ENCODE results near the gene APP.
A peak's percentile ranks its signal among the peaks of the same experiment; 100 is the strongest.
"Not testable (repeated sequence)": the region's sequence is repeated elsewhere in the genome, so short reads cannot be mapped to it uniquely, and the experiment has no call there.

The APP gene

DNA sequence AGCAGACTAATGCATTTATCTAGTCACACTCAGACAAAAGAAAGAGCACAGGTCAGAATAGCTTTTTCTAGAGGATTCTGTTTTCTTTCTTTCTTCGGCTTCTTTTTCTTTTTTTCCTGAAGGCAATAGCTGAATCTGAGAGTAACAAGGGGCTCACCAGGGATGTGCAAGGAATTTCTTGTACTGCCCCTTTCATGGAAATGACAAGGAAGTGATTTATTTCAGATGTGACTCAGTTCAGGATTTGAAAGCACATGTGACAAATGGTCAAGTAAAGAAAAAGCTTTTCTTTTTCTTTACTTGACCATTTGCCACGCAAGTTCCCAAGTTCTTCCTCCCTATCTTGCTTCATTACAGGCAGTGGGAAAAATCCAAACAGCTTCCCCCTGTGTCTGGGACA, 233.8 kb downstream of the APP start:
- Mint-ChIP-seq H3K27ac (peak overlapping the region; percentile 60), H3K36me3 (ENCODE audit: low read depth) (no peaks in the 10 kb centered on the region)

DNA sequence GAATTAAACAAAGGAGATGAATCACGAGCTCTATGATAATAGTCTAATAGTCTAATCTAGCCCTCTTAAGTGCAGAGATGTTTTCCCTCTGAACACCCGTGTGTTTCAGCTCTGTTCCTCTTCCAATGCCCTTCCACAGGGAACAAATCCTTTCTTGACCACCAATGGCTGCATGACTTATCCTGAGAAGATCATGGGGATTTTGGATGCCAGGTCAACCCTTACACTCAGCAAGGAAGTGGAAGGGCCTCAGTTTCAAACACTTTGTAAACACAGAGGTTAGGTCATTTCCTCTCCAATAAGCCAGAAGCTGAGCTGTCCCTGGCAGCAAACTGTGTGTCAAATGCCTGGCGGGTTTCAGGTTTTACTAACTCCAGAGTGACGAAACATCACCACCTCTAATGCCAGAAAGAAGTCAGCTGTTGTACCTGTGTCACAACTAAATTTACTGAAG, 235.8 kb downstream of the APP start:
- H3K36me3 Mint-ChIP-seq (ENCODE audit: low read depth): no peaks in the 10 kb centered on the region
- no peaks in the 10 kb centered on the region for H3K9me3 Mint-ChIP-seq
- intact Hi-C loops (cut with micrococcal nuclease): no loop called here
- H3K4me3 Mint-ChIP-seq: no peak overlapping the region
- peaks cover 30% of the 10 kb centered on the region for H3K4me1 Mint-ChIP-seq (ENCODE audit: low read depth)
- H3K27me3 Mint-ChIP-seq: no peaks in the 10 kb centered on the region
- peak overlapping the region; percentile 34 for H3K27ac Mint-ChIP-seq

More for the DNA sequence above, 233.8 kb downstream of the APP start:
- Mint-ChIP-seq H3K4me3 (no peak overlapping the region), H3K9me3 (no peaks in the 10 kb centered on the region), H3K27me3 (no peaks in the 10 kb centered on the region), H3K4me1 (ENCODE audit: low read depth) (peaks cover 17% of the 10 kb centered on the region)
- intact Hi-C loops (cut with micrococcal nuclease): no loop called here

DNA sequence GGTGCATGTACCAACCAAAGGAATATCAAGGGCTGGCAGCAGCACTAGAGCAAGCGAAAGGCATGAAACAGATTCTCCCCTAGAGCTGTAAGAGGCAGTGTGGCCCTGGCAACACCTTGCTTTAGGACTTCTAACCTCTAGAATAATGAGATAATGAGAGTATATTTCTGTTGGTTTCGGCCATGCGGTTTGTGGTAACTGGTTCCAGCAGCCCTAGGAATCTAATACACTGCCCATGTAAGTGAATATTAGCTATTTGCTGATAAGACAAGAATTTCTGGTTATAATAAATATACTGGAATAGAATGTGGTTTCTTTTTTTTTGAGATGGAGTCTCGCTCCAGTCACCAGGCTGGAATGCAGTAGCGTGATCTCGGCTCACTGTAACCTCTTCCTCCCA, 236.4 kb downstream of the APP start:
- H3K4me1 Mint-ChIP-seq (ENCODE audit: low read depth): peaks cover 30% of the 10 kb centered on the region
- no peak overlapping the region for H3K4me3 Mint-ChIP-seq
- intact Hi-C loops (cut with micrococcal nuclease): no loop called here
- H3K36me3 Mint-ChIP-seq (ENCODE audit: low read depth): no peaks in the 10 kb centered on the region
- peak overlapping the region; percentile 34 for H3K27ac Mint-ChIP-seq
- no peaks in the 10 kb centered on the region for H3K9me3 Mint-ChIP-seq
- H3K27me3 Mint-ChIP-seq: no peaks in the 10 kb centered on the region

DNA sequence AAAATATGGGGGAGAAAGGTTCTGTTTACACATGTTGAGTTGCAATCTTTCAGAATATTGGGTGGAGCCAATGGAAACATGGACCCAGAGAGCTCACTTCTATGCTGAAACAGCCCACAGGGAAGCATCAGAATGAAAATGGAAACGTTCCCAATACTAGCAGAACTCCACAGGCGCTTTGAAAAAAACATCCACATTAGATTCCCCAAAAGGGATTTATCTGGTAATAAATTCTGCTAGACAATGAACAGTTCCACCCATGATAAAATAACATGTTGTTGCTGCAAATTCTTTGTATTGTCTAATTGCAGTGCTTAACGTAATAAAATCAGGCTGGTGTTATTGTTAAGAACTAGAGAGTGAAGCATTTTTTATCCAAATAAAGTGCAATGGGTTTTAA, 238.8 kb downstream of the APP start:
- Mint-ChIP-seq H3K27ac (no peak overlapping the region), H3K4me1 (ENCODE audit: low read depth) (peaks cover 25% of the 10 kb centered on the region), H3K4me3 (no peak overlapping the region), H3K9me3 (no peaks in the 10 kb centered on the region), H3K36me3 (ENCODE audit: low read depth) (no peaks in the 10 kb centered on the region), H3K27me3 (no peaks in the 10 kb centered on the region)
- intact Hi-C loops (cut with micrococcal nuclease): no loop called here

DNA sequence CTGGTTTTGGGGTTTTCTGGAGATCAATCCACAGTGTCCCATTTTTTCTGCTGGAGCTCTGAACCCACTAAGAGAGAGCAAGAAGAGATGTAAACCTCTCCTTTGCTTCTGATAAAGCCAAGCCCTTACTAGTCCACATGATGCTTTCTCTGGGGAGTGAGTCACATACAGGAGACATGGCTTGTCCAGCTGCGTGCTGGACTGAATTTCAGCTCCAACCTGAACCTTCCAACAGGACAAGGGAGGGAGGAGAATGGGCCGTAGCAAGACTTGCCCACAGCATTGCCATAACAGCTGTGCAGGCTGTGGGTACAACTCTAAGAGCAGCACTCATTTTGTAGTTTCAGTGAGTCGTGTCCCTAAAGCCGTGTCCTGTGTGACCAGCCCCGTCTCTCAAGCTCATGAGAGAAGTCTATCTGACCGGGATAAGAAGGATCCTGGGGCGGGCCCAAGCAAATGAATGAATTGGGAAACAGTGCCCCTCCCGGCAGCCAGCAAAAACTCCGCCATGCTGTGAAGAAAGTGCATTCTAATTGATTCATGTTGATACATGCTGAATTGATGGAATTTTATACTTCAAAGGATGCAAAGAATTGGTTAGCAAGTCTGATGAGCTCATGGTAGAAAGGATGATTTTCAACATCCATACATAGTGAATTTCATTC, 240.6 kb downstream of the APP start:
- Mint-ChIP-seq H3K36me3 (ENCODE audit: low read depth) (no peaks in the 10 kb centered on the region), H3K27me3 (no peaks in the 10 kb centered on the region), H3K4me3 (no peak overlapping the region), H3K4me1 (ENCODE audit: low read depth) (peaks cover 33% of the 10 kb centered on the region), H3K9me3 (no peaks in the 10 kb centered on the region), H3K27ac (no peak overlapping the region)
- intact Hi-C loops (cut with micrococcal nuclease): no loop called here

DNA sequence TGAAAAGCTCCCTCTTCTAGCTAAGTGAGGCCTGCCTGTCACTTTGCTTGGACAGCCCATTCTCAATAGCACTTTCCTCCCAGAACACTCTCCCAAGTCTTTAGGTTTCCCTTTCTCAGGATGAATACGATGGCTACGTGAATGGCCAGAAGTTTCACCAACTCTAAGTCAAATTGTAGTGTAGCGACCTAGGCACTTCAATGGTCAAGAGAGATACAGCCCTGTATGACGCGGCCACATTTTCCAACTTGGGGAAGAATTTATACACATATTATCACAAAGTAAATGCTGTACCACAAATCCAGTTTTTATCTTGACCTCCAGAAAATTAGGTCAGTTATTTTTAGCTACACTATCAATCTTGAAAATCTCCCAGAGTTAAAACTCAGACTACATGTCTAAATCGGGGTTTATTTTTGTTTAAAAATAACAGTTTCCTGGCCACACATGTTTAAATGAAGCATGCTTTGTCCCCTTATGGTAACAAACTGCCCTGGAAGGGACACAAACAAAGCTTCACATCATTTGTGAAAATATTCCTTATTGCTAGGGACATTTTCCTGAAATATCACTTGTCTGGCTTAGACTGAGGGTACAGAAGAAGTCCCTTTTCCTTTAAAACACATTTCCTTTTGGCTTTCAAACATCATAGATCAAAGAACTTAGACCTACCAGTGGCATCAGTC, 243.2 kb downstream of the APP start:
- H3K27me3 Mint-ChIP-seq: no peaks in the 10 kb centered on the region
- no peak overlapping the region for H3K27ac Mint-ChIP-seq
- peaks cover 29% of the 10 kb centered on the region for H3K4me1 Mint-ChIP-seq (ENCODE audit: low read depth)
- no peak overlapping the region for H3K4me3 Mint-ChIP-seq
- H3K9me3 Mint-ChIP-seq: no peaks in the 10 kb centered on the region
- H3K36me3 Mint-ChIP-seq (ENCODE audit: low read depth): no peaks in the 10 kb centered on the region
- intact Hi-C loops (cut with micrococcal nuclease): no loop called here

DNA sequence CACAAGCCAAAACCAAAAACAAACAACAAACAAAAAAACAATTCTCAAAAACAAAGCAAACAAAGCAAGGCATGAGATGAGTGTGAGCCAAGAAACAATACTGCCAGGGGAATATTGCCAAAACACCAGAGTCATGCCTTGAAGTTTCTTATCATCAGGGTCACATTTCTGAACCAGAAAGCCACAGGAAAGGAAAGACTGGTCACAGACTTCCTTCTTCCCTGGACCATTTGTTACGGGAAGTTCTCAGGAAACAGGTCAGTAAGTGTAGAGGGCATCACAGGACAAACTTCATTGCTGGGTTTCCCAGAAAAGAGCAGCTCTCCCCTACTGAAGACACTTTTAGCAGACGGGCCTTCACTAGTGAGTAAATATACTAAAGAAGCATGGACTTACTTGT, 244.6 kb downstream of the APP start:
- intact Hi-C loops (cut with micrococcal nuclease): no loop called here
- Mint-ChIP-seq H3K9me3 (no peaks in the 10 kb centered on the region), H3K4me3 (no peak overlapping the region), H3K4me1 (ENCODE audit: low read depth) (peaks cover 21% of the 10 kb centered on the region), H3K36me3 (ENCODE audit: low read depth) (no peaks in the 10 kb centered on the region), H3K27ac (peak overlapping the region; percentile 41), H3K27me3 (no peaks in the 10 kb centered on the region)

DNA sequence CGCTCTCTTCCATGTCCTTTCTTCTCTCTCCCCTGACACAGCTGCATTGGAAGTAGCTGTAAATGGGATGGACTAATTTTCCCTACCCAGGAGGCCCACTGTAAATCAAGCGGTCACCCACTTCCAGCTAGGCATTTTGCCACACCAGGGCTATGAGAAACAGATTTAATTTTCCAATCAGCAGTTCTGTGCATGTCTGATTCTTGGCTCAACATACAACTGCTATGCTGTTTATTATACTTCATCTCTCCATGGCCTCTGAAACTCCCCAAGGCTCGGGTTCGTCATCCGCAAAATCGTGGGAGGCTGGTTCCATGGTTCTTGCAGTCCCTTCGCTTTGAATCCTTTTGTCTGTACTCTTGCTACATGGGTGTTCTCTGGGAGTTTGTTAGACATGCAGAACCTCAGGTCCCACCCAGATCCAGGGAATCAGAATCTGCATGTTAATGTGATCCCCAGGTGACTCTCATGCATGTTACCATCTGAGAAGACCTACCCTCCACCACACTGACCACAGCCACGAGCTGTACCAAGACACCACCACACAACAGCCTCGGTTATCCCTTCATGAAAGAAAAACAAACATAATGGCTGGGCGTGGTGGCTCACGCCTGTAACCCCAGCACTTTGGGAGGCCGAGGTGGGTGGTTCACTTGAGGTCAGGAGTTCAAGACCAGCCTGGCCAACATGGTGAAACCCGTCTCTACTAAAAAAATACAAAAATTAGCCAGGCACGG, 245.3 kb downstream of the APP start:
- H3K27ac Mint-ChIP-seq: peak overlapping the region; percentile 41
- no peaks in the 10 kb centered on the region for H3K36me3 Mint-ChIP-seq (ENCODE audit: low read depth)
- intact Hi-C loops (cut with micrococcal nuclease): no loop called here
- H3K9me3 Mint-ChIP-seq: no peaks in the 10 kb centered on the region
- peaks cover 15% of the 10 kb centered on the region for H3K4me1 Mint-ChIP-seq (ENCODE audit: low read depth)
- no peaks in the 10 kb centered on the region for H3K27me3 Mint-ChIP-seq
- no peak overlapping the region for H3K4me3 Mint-ChIP-seq

DNA sequence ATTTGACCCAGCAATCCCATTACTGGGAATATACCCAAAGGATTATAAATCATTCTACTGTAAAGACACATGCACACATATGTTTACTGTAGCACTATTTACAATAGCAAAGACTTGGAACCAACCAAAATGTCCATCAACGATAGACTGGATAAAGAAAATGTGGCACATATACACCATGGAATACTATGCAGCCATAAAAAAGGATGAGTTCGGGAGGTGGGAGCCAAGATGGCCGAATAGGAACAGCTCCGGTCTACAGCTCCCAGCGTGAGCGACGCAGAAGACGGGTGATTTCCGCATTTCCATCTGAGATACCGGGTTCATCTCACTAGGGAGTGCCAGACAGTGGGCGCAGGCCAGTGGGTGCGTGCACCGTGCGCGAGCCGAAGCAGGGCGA, 252.4 kb downstream of the APP start:
- H3K36me3 Mint-ChIP-seq (ENCODE audit: low read depth); intact Hi-C loops (cut with micrococcal nuclease); H3K4me1 Mint-ChIP-seq (ENCODE audit: low read depth); H3K4me3 Mint-ChIP-seq; H3K9me3 Mint-ChIP-seq; H3K27me3 Mint-ChIP-seq; H3K27ac Mint-ChIP-seq: not testable (repeated sequence)

DNA sequence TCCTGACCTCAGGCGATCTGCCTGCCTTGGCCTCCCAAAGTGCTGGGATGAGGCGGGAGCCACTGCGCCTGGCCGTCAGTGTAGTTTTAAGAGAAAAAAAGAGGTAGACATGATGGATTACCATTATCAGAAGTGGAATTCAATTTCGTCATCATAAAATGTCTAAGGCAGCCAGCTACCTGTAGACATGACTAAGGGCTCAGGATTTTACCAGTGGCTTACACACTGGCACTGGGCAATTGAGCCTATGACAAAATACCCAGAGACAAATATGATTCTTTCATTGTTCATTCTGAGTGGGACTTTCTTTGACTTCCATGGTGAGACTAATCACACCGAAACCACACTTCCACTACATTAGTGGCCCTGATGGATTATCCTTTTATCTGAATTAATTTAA, 254.3 kb downstream of the APP start:
- no peak overlapping the region for H3K27ac Mint-ChIP-seq
- H3K9me3 Mint-ChIP-seq: no peaks in the 10 kb centered on the region
- no peak overlapping the region for H3K4me3 Mint-ChIP-seq
- intact Hi-C loops (cut with micrococcal nuclease): no loop called here
- H3K4me1 Mint-ChIP-seq (ENCODE audit: low read depth): no peaks in the 10 kb centered on the region
- no peaks in the 10 kb centered on the region for H3K27me3 Mint-ChIP-seq
- H3K36me3 Mint-ChIP-seq (ENCODE audit: low read depth): no peaks in the 10 kb centered on the region

DNA sequence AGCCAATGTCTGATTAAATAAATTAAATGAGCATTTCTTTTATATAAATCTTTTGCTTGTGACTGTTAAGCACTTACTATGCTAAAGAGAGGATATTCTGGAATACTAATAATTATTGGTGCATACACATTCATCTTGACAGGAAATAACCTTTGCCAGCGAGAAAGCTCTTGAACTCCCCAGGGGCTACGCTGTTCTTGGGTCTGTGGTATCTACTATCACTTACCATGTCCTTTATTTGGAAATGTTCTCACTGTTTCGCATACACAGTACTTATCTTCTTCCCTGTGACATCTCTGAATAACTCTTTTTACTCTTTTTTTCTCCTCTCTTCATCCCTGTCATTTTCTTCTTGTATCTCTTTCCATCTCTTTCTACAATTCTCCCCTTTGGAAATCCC, 257.1 kb downstream of the APP start:
- Mint-ChIP-seq H3K27ac (no peak overlapping the region), H3K27me3 (no peaks in the 10 kb centered on the region), H3K4me3 (no peak overlapping the region), H3K36me3 (ENCODE audit: low read depth) (no peaks in the 10 kb centered on the region), H3K9me3 (no peaks in the 10 kb centered on the region), H3K4me1 (ENCODE audit: low read depth) (no peaks in the 10 kb centered on the region)
- intact Hi-C loops (cut with micrococcal nuclease): no loop called here

DNA sequence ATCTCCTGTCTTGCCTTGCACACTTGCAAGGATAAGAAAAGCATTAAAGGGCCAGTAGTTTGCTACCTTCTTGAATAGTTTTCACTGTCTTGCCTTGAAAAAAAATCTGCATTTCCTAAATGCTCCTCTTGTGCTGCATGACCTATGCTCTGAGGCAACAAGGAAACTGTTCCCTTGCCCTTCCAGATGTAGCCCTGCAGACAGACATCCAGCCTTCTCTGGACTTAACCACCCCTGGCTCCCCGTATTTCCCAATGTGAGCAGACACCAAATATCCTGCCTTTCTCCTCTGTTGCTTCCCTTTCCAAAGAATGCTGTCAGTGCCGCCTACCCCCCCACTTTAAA, 258.2 kb downstream of the APP start:
- H3K4me3 Mint-ChIP-seq: no peak overlapping the region
- no peak overlapping the region for H3K27ac Mint-ChIP-seq
- no peaks in the 10 kb centered on the region for H3K27me3 Mint-ChIP-seq
- no peaks in the 10 kb centered on the region for H3K4me1 Mint-ChIP-seq (ENCODE audit: low read depth)
- no peaks in the 10 kb centered on the region for H3K36me3 Mint-ChIP-seq (ENCODE audit: low read depth)
- intact Hi-C loops (cut with micrococcal nuclease): no loop called here
- H3K9me3 Mint-ChIP-seq: no peaks in the 10 kb centered on the region

DNA sequence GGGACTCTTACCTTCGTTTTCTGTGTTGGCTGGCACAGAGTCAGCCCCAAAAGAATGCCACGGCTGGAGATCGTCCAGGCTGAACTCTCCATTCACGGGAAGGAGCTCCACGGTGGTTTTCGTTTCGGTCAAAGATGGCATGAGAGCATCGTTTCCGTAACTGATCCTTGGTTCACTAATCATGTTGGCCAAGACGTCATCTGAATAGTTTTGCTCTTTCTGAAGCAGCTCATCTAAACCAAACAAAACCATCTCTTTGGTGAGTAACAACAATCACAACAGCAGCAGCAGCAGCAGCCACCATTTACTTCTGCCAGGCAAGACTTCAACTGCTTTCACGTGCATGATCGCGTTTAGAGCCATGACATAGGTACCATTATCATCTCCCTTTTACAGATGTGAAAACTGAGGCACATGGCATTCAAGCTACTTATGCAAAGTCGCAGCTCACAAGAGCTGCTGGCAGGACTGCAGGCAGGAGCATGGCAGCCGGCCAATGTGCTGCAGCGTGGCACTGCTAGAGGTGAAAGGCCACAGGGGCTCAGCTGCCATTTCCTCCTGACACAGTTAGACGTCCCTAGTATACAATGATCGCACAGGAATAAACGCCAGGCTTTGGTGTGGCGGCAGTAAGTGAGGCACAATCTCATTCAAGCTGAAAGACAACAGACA, 258.7 kb downstream of the APP start:
- no peak overlapping the region for H3K4me3 Mint-ChIP-seq
- no peaks in the 10 kb centered on the region for H3K4me1 Mint-ChIP-seq (ENCODE audit: low read depth)
- no peak overlapping the region for H3K27ac Mint-ChIP-seq
- no peaks in the 10 kb centered on the region for H3K36me3 Mint-ChIP-seq (ENCODE audit: low read depth)
- intact Hi-C loops (cut with micrococcal nuclease): no loop called here
- H3K9me3 Mint-ChIP-seq: no peaks in the 10 kb centered on the region
- H3K27me3 Mint-ChIP-seq: no peaks in the 10 kb centered on the region

DNA sequence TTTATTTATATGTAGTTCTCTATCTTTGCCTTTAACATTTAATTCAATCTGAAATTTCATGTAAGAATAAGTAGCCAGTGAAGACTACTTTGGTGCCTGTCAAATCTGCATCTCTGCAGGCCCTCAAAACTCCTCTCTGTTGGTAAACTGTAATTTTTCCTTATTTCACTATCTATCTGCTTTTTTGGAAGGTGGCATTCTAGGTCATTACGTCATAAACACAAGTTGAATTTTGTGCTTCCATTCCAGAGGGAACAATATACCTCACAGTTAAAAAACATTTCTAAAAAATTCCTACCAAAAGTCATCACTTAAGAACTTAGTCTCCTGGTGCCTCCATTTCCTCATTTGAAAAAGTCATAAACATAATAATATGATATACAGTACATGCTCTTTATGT, 259.8 kb downstream of the APP start:
- H3K27me3 Mint-ChIP-seq: no peaks in the 10 kb centered on the region
- no peaks in the 10 kb centered on the region for H3K36me3 Mint-ChIP-seq (ENCODE audit: low read depth)
- no peak overlapping the region for H3K4me3 Mint-ChIP-seq
- no peak overlapping the region for H3K27ac Mint-ChIP-seq
- peaks cover 2% of the 10 kb centered on the region for H3K4me1 Mint-ChIP-seq (ENCODE audit: low read depth)
- intact Hi-C loops (cut with micrococcal nuclease): no loop called here
- no peaks in the 10 kb centered on the region for H3K9me3 Mint-ChIP-seq
